SU-DHL-6 (cell line): ENCODE data around the gene ANKS6.

Experiments used
- H2AFZ ChIP-seq: fragments of 200-600 bp; sonication (generic); 2 replicates; pipeline ENCODE4 v1.6.1; 2014; ENCODE audit warnings: low read depth, mild to moderate bottlenecking, moderate library complexity, mixed read lengths, antibody characterized with exemption, low read length; ENCODE audit not compliant: severe bottlenecking
- H3F3A ChIP-seq: fragments of 200-600 bp; shearing (Covaris generic); 2 replicates; pipeline ENCODE4 v1.6.0; 2016; ENCODE audit warnings: antibody characterized with exemption, mild to moderate bottlenecking; ENCODE audit not compliant: insufficient read depth
- H3K27ac ChIP-seq: fragments of 200-600 bp; sonication (generic); 2 replicates; pipeline ENCODE4 v1.5.1; 2016; ENCODE audit warnings: low read depth, mild to moderate bottlenecking, low read length, moderate library complexity, mixed read lengths
- H3K27me3 ChIP-seq: fragments of 200-600 bp; sonication (generic), shearing (Covaris generic); 2 replicates; pipeline ENCODE4 v1.6.0; 2014; ENCODE audit warnings: mild to moderate bottlenecking, low read length
- H3K36me3 ChIP-seq: fragments of 200-600 bp; sonication (generic); 2 replicates; pipeline ENCODE4 v1.6.1; 2014; ENCODE audit warnings: mild to moderate bottlenecking, low read length, mixed read lengths
- H3K4me2 ChIP-seq: fragments of 300-600, 200-600 bp; shearing (Covaris generic), sonication (generic); 2 replicates; pipeline ENCODE4 v1.6.0; 2014; ENCODE audit warnings: low read length, low read depth, mild to moderate bottlenecking; ENCODE audit not compliant: poor library complexity, severe bottlenecking
- H3K4me3 ChIP-seq: fragments of 200-600 bp; sonication (generic); 2 replicates; pipeline ENCODE4 v1.5.1; 2014; ENCODE audit warnings: antibody characterized with exemption, low read length, mild to moderate bottlenecking, mixed read lengths; ENCODE audit not compliant: insufficient read depth, poor library complexity, severe bottlenecking
- H3K79me2 ChIP-seq: fragments of 200-600 bp; sonication (generic); 2 replicates; pipeline ENCODE4 v1.6.1; 2014; ENCODE audit warnings: mild to moderate bottlenecking, low read length, moderate library complexity; ENCODE audit not compliant: insufficient read depth
- H3K9ac ChIP-seq: fragments of 200-600 bp; sonication (generic); 2 replicates; pipeline ENCODE4 v1.7.0; 2014; ENCODE audit warnings: mild to moderate bottlenecking, low read length
- H3K9me2 ChIP-seq: fragments of 200-600 bp; sonication (generic); replicated peaks from 2 replicates; pipeline ENCODE4 v1.6.1; 2014; ENCODE audit warnings: low read length; ENCODE audit not compliant: insufficient read depth
- H3K9me3 ChIP-seq: fragments of 200-600 bp; sonication (generic); 2 replicates; pipeline ENCODE4 v1.6.1; 2014; ENCODE audit warnings: low read length, mixed read lengths; ENCODE audit not compliant: insufficient read depth
- H4K20me1 ChIP-seq: fragments of 200-600 bp; sonication (generic); 2 replicates; pipeline ENCODE4 v1.6.1; 2014; ENCODE audit warnings: low read depth, mild to moderate bottlenecking, antibody characterized with exemption, low read length, moderate library complexity, mixed read lengths
- EZH2phosphoT487 ChIP-seq: fragments of 200-600 bp; sonication (generic), shearing (Covaris generic); conservative IDR thresholded peaks from 2 replicates; pipeline ENCODE4 v1.6.1; 2018; ENCODE audit warnings: mild to moderate bottlenecking, antibody characterized with exemption, low read length, moderate library complexity, mixed read lengths
- TF ChIP-seq, protein P1 (sequence below): fragments of 200-600 bp; sonication (generic); IDR thresholded peaks from one replicate; pipeline ENCODE4 v1.5.1; 2017; ENCODE audit warnings: antibody characterized with exemption, mild to moderate bottlenecking, low read length, moderate library complexity; ENCODE audit not compliant: insufficient read depth, poor library complexity, severe bottlenecking

The ANKS6 gene

DNA sequence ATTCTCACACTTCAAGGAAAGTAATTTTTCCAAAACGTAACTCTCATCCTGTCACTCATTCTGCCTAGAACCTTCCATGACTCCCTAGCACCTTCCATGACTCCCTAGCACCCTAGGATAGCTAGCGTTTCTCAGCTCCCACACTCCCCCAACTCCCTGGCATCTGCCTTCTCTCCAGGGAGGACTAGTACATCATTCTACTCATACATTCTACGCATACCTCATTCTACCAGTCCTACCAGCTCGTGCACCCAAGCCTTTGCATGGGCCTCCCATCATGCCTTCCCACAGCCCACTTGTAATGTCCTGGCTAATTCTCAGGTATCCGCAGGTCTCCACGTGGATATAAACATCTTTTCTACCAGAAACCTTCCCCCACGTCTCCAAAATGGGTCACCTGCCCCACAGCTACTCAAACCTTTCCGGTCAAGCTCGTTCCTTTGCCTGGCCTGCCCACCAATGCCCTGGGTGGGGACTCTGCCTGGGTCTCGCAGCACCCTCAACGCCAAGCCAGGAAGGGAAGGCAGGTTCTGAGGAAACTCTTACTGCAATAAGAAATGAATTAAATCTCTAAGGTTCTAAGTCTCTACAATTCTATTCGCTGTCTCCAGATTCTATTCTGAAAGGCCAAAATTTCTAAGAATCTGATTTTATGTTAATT is 930 bp downstream of the ANKS6 start:
- no peaks in the 10 kb centered on the region for H3K9me2 ChIP-seq
- H3K79me2 ChIP-seq = no peaks in the 10 kb centered on the region
- peak overlapping the region; percentile 70 for H3K4me2 ChIP-seq
- no peak overlapping the region for H2AFZ ChIP-seq
- H3K36me3 ChIP-seq = no peaks in the 10 kb centered on the region
- H3K27me3 ChIP-seq = no peaks in the 10 kb centered on the region
- H3K27ac ChIP-seq = no peak overlapping the region
- TF ChIP-seq, protein P1, sequence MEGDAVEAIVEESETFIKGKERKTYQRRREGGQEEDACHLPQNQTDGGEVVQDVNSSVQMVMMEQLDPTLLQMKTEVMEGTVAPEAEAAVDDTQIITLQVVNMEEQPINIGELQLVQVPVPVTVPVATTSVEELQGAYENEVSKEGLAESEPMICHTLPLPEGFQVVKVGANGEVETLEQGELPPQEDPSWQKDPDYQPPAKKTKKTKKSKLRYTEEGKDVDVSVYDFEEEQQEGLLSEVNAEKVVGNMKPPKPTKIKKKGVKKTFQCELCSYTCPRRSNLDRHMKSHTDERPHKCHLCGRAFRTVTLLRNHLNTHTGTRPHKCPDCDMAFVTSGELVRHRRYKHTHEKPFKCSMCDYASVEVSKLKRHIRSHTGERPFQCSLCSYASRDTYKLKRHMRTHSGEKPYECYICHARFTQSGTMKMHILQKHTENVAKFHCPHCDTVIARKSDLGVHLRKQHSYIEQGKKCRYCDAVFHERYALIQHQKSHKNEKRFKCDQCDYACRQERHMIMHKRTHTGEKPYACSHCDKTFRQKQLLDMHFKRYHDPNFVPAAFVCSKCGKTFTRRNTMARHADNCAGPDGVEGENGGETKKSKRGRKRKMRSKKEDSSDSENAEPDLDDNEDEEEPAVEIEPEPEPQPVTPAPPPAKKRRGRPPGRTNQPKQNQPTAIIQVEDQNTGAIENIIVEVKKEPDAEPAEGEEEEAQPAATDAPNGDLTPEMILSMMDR = no peak
- TF ChIP-seq EZH2phosphoT487 = no peak
- peak overlapping the region; percentile 66 for H3K4me3 ChIP-seq
- H3K9ac ChIP-seq = peak overlapping the region; percentile 58
- no peaks in the 10 kb centered on the region for H3F3A ChIP-seq
- H3K9me3 ChIP-seq = no peaks in the 10 kb centered on the region
- H4K20me1 ChIP-seq = no peaks in the 10 kb centered on the region; the same call in 1 of the 2 replicates

- Histone ChIP-seq H3F3A (no peaks in the 10 kb centered on the region), H2AFZ (no peak overlapping the region), H3K27ac (no peak overlapping the region), H3K4me3 (no peak overlapping the region), H3K9me3 (no peaks in the 10 kb centered on the region), H3K27me3 (no peaks in the 10 kb centered on the region), H3K79me2 (no peaks in the 10 kb centered on the region), H4K20me1 (no peaks in the 10 kb centered on the region; the same call in 1 of the 2 replicates), H3K9me2 (no peaks in the 10 kb centered on the region), H3K9ac (0 out of 2 replicates have a peak overlapping the region, but pooled peaks have one; percentile 58), H3K36me3 (no peaks in the 10 kb centered on the region), H3K4me2 (peak overlapping the region; percentile 70)
- TF ChIP-seq, protein P1 = no peak
- TF ChIP-seq EZH2phosphoT487 = no peak
Measured at GRCh38 chr9:98794802-98795201, 1.6 kb downstream of the ANKS6 start.

- H3K36me3 ChIP-seq = no peaks in the 10 kb centered on the region
- no peaks in the 10 kb centered on the region for H3K9me3 ChIP-seq
- H3F3A ChIP-seq = no peaks in the 10 kb centered on the region
- H3K9me2 ChIP-seq = no peaks in the 10 kb centered on the region
- no peaks in the 10 kb centered on the region for H3K79me2 ChIP-seq
- no peaks in the 10 kb centered on the region for H3K27me3 ChIP-seq
- H3K4me2 ChIP-seq = no peak overlapping the region
- no peak overlapping the region for H3K9ac ChIP-seq
- no peak overlapping the region for H3K4me3 ChIP-seq
- TF ChIP-seq EZH2phosphoT487 = no peak
- no peaks in the 10 kb centered on the region; the same call in 1 of the 2 replicates for H4K20me1 ChIP-seq
- no peak overlapping the region for H2AFZ ChIP-seq
- H3K27ac ChIP-seq = no peak overlapping the region
Measured at GRCh38 chr9:98793031-98793430, 3.3 kb downstream of the ANKS6 start.
